ENCODE measurements around the gene EPHA3.

GRCh38 chr3:89155811-89156210 lies 48.4 kb downstream of the EPHA3 start:
- TF ChIP-seq ISL1 (CRISPR knock-in tag; IDR thresholded peaks at IDR 0.05) (no peak), PATZ1 (CRISPR knock-in tag; IDR thresholded peaks at IDR 0.05; ENCODE audit: borderline replicate concordance) (no peak), BACH2 (CRISPR knock-in tag; IDR thresholded peaks at IDR 0.05; ENCODE audit: borderline replicate concordance) (no peak), RARB (CRISPR knock-in tag; IDR thresholded peaks at IDR 0.05) (no peak), ZFP3 (CRISPR knock-in tag; IDR thresholded peaks at IDR 0.05) (no peak), ZC3H10 (CRISPR knock-in tag; IDR thresholded peaks at IDR 0.05) (no peak), TCF4 (CRISPR knock-in tag; IDR thresholded peaks at IDR 0.05; ENCODE audit: borderline replicate concordance) (no peak), OSR1 (CRISPR knock-in tag; IDR thresholded peaks at IDR 0.05) (no peak), SNAI2 (CRISPR knock-in tag; IDR thresholded peaks at IDR 0.05) (no peak)
